Measurements from ENCODE around the gene ROBO1.
"Not testable (repeated sequence)": the region's sequence is repeated elsewhere in the genome, so short reads cannot be mapped to it uniquely, and the experiment has no call there.

The ROBO1 gene

DNA sequence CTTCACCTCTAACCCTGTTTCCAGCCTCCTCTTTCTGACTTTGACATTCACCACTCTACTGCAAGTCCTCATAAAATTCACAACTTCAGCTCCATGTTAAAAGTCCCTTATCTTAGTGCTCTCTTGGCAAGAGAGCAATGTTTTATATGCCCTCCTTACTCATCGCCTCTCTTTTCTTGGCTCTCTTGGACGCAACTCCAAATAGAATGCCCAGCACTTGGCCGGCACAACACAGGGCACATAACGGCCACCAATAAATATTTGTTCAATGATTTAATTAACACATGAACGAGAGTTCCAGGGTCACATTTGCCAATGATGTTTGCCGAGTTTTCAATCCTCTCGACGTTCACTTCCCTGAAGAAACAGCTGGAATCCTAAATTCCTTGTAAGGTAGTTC, 401.4 kb downstream of the ROBO1 start:
- no peak for DNase-seq

DNA sequence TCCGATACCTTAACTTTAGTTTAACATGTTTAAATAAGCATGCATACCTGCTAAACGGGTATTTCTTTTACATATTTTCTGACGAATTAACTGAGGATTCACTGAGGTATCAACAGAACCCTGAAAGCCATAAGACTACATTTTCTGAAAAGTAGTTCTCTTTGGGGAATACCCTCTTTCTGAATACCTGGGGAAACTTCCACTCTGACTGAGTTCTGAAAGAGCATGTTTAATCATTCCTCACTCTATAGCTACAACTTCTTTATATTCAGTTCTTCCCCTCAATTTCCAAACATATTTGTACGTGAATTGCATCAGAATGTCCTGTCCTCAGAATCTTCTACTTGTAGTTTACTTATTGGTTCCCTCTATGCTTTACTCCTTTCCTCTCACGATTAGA, 403.0 kb downstream of the ROBO1 start:
- DNase-seq: no peak

DNA sequence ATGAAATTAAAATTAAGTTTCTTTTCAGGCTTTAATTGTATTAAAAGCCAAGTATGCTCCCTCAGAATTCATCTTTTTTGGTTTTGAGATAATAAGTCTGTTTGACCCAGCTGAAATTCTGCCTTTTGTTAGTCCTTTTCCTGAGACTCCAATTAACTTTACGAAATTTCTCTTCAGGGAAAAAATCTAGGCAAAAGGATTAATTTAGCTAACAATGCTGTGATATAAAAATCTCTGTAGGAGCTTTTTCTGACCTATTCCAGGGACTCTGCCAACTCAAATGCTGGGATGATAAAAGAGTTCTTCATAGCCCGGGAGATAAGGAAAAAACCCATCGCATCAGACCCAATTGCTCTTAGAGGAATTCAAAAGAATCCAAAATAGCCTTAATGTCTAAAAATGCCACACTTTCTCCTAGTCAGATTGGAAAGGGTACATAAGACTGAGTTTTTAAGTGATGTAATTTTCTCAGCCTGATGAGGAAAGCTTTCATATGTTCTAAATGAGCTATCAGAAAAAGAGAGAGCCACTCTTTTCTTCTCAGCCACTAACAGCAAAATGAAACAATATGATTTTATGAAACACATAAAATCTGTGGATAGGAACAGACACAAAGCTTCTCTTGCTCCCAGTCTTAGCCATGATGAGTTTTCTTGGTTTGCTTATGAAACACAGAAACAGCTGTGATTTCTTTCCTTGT, 405.1 kb downstream of the ROBO1 start:
- DNase-seq: no peak

DNA sequence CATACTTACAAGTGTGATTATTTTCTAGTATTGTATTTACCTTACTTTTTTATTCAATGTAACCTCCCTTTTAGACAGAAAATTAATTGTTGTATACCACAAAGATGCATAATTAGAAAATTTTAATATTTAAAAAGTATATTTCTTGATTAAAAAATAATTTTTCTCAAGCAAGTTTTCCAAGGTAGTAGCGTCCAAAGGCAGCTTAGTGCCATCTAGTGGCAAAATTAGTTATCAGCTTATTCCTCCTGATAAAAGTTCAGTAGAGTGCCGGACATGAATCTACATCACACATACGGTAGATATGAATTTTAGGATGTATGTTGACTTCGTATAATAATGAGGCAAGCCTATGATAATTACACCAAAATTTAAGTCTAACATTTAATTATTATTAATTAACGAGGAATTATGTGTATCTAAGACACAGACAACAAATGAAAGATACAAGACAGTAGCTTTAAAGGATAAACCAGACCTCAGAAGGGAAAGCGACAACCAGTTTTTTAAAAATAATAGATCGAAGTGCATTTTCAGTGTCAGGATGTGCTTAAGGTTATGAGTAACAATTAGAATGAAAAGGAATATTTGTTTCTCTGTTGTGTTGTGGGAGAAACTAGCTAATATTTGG, 405.9 kb downstream of the ROBO1 start:
- no peak for DNase-seq

DNA sequence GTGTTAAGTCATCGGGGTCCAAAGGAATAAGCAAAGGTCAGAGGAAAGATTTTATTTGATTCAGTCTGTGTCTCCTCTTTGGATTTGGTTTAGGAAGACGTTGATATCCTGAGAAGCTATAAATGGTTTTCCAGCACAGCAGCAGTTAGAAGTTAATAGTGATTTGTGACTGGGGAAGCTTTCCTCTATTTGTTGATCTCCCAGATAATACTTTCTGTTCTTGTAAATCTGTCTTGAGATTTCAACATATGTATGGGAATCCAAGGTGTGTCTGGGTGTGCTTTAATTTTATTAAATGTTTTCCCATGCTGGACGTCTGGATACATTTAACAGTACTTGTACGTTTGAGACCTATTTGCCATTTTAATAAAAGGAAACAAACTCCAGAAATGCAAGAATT, 409.5 kb downstream of the ROBO1 start:
- no peak for DNase-seq

DNA sequence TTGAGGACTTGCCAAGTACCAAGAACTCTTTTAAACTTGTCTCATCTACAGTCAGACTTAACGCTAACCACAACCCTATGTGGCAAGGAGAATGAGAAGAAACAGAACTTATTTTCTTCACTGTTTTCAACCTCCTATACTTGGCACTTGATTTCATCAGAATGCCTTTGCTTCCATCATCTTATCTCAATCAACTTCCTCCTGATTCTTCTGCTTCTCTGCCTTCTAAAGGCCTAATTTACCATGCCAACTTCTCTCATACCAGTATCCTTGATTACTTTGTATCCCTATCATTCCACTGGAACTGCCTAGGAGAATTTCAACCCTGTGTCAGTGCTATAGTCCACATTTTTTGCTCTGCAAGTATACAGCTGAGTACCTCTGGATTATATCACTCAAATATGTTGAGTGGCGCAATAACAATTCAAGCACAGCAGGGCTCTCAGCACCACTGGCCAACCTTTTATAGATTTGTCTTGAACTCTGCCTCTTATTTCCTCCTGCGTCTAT, 413.6 kb downstream of the ROBO1 start:
- no peak for DNase-seq

DNA sequence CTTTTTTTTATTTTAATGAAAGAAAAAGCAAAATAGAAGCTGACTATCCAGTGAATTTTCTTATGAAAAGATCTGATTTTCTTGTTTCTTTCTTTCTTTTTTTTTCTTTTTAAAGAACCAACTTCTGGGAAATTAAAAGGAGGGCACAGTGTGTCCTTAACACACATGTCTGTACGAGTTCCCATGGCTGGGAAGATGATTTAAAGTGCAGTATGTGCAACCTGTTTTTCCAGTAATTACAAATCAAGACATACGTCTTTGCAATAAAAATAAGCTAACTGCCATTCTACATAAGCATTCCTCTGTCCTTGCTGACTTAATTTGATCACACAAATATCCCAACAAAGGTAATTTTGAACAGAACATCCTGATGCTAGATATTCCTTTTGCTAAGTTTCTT, 416.1 kb downstream of the ROBO1 start:
- no peak for DNase-seq

DNA sequence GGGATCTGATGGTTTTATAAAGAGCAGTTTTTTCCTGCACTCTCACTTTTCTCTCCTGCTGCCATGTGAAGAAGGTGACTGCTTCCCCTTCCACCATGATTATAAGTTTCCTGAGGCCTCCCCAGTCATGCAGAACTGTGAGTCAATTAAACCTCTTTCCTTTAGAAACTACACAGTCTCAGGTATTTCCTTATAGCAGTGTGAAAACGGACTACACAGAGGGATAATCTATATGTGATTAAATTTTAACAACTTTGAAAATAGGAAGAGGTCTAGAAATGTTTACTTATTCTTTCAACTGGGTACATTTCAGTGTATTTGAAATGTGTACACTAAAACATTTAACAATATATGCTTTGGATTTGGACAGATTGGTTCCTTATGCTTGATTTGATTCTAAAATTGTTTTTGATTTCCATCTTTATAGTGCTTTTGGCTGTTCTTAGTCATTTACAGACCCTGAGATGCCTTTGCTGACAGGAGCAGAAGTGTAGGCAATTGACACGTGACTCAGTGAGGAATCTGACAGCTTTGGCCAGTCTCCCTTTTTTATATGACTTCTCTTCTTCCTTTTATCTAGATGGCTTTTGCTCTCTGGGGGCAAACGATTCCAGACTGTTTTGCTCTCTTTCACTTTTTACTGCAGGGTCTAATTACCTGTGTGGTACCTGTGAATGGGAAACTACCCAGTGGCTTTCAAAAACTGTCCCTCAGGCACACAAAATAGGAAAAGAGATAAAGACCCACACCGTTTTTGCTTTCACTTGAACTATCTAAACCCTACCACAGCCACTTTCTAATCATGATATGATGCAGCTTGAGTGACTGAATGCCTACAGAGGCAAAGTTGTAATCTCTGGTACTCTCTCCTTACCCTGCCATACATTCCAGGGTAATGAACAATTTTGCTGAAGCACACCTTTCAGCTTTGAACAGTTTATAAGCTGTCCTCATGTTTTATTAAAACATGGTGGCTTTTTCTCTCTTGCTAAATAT, 422.6 kb downstream of the ROBO1 start:
- no peak for DNase-seq

DNA sequence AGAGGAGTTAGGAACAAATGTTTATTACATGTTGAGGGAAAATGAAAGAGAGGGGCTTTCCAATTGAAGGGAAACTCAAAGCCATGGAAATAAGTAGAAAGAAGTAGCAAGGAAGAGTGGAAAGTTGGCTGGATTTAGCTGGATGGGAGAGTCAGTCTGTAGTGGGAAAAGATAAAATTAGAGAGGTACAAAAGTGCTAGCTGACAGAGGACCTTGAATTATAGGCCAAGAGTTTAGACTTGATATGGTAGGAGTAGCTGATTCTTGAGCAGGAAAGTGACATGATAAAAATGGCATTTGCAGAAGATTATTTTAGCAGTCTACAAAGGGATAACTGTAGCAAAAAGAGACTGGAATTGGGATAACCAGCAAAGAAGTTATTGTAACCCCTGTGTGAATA, 425.8 kb downstream of the ROBO1 start:
- DNase-seq: no peak

DNA sequence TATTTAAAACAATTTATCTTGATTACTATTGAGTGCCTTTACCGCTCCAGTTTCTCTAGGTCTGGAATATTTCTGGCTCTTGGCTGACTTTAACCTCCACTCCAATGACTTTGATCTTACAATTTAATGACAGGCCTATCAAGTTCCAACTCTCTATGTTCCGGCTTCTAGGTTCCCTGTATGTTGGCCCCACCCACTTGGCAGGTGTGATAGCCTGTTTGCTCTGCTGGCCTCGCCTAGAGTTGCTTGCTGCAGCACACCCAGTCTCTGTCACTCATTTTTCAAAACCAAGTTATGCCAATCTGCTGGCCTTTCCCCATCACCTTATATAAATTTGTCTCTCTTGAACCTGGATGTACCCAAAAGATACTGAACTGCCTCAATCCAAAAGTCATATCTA, 428.0 kb downstream of the ROBO1 start:
- no peak for DNase-seq

DNA sequence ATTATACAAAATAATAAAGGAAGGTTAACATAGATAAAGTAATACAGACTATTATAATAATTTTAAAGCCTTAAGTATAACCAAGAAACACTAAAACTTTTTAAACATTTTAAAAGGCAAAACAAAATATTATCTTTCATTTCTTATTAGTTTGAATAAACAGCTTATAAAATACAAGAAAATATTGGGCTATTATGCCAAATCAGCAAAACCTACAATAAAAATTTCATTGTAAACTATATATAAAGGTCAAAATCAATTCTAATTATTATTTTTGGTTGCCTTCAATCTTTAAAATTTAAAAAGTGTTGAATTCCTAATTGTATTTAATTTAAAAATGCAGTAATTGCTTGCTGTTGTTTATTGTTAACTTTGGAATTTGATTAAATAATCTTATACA, 430.0 kb downstream of the ROBO1 start:
- DNase-seq: no peak

DNA sequence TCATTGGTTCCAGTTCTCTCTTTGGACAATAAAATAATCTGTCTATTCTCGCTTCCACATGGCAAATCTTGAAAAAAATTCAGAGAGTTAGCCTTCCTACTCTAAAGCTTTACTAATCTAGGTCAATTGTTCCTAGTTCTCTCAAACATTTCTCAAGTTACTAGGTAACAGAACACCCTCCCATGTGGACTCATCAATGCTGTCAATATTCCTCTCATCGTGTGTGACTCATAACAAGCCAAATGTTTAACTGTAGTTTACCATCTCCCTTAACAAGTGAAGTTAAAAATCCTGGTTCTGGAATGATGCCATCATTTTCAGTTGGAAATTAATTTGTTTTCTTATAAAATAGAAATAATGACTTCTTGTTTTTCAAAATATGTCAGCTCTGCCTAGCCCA, 438.6 kb downstream of the ROBO1 start:
- no peak for DNase-seq

DNA sequence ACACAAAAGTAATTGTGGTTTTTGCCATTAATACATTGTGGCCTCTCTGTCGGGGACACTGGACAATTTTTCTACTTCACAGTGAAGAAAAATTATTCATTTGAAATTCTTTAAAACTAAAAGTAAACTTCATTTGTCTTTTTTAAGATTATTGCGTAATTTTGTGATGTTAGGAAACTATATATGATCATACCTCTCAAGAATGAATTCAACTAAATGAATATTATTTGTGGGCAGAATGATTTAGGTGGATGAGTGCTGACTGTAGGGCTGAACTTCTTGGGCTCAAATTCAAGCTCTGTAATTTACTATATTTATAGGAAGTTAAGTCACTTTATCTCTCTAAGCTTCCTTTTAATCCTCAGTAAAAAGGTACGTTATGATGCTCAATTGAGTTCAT, 441.2 kb downstream of the ROBO1 start:
- DNase-seq: no peak

DNA sequence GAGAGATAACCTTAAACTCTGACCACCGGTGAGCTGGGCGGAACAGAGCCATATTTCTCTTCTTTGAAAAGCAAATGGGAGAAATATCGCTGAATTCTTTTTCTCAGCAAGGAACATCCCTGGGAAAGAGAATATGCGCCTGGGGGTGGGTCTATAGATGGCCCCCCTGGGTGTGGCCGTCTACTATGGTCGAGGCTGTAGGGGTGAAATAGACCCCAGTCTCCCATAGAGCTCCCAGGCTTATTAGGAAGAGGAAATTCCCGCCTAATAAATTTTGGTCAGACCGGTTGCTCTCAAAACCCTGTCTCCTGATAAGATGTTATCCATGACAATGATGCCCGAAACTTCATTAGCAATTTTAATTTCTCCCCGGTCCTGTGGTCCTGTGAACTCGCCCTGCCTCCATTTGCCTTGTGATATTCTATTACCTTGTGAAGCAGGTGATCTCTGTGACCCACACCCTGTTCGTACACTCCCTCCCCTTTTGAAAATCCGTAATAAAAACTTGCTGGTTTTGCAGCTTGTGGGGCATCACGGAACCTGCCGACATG, 441.9 kb downstream of the ROBO1 start:
- DNase-seq: not testable (repeated sequence)

DNA sequence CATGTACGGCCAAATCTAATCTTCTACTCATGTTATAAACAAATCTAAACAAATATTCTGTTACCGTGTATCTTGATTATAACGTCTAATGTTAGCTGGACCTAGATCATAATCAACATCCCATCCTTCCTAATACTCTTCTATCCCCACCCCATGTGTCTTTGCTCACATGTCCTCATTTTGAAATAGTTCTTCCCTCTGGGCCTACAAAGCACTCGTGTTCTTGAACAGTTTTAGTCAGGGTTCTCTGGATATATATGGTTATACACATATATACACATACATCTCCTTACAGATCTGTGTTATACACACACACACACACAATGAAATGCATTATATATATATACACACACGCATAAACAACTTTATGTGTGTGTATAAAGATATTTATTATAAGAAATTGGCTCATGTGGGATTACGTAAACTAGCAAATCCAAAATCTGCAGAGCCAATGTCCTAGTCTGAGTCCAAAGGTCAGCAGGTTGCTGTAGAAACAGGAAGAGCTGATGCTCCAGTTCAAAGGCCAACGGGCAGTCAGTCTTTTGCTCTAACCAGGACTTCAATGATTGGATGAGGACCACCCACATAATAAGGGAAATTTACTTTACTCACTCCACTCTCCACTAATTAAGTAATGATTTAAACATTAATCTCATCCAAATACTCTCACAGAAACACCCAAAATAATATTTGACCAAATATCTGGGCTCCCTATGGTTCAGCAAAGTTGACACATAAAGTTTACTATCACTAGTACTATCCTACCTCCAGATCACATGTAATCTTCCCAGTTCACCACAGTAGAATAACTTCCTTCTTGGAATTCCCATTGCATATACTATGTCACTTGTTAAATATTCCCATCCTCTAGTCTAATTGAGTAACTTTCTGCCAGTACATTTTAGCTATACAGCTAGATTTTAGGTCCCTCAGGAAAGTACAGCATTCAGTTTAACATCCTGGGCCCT, 450.0 kb downstream of the ROBO1 start:
- DNase-seq: no peak

DNA sequence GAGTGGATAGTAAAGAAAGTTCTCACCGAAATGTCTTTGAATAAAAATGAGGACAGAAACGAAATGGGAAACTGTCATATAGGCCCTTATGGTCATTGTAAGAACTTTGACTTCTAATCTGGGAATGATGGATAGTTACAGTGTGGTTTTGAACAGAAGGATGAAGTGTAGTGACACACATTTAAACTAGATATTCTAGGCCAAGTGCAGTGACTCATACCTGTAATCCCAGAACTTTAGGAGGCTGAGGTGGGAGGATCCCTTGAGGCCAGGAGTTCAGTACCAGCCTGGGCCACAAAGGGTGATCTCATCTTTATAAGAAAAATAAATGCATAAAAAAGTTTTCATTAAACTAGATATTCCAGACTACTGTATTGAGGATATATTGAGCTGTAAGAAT, 452.8 kb downstream of the ROBO1 start:
- DNase-seq: no peak

DNA sequence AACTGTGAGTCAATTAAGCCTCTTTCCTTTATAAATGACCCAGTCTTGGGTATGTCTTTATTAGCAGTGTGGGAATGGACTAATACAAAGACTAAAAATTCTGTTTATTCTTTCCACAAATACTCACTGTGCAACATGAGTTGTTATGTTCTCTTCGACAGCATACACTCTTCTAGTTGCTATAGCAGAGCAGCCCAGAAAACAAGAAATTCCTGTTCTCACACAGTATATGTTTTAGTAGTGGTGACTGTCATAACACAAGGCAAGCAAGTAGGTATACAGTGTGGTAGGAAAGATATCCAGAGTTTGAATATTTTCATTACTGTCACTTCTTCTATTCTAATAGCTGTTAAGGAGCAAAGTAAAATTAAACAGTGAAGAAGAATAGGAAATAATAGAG, 453.3 kb downstream of the ROBO1 start:
- no peak for DNase-seq

DNA sequence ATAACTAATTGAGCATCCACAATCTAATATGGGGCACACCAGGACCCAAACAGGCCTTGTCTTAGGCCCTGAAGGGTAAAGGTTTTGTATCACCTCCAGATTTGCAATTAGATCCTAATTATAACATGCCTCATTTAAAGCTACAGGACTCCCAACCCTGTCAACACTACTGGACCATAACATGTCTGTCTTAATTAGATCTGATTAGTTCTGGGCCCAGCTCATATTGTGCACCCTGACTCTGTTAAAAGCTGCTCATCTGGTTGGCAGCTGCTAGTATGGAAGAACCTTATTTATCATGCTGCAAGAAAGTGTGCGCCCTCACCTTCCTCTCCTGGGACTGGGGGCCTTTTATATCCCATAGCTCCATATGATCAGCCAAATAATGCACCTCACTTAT, 457.8 kb downstream of the ROBO1 start:
- no peak for DNase-seq

DNA sequence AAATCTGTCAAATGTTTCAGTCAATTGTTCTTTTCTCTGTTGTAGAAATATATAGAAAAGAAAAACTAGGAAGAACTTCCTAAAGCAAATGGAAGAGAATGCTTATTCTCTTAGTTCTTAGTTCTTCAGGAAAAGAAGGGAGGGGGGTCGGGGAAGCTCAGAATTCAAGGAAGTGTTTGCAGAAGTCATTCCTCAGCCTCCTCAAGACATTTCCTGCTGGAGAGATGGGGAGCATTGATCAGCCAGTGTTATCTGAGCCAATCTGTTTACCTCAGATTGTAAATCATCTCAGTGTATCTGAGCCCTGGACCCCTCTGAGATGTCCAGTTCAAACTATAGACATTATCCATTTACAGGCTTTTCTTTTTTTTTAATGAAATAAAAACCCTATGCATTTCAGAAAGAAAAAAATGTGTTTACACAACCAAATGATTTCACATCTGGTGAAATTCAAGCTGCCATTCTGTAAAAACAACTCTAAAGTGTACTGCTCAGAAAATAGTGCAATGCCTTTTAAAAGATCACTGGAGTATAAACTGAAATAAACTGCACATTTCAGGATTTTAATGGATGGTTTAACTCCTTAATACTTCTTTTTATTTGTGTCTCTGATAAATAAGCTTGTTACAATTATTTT, 460.7 kb downstream of the ROBO1 start:
- no peak for DNase-seq

DNA sequence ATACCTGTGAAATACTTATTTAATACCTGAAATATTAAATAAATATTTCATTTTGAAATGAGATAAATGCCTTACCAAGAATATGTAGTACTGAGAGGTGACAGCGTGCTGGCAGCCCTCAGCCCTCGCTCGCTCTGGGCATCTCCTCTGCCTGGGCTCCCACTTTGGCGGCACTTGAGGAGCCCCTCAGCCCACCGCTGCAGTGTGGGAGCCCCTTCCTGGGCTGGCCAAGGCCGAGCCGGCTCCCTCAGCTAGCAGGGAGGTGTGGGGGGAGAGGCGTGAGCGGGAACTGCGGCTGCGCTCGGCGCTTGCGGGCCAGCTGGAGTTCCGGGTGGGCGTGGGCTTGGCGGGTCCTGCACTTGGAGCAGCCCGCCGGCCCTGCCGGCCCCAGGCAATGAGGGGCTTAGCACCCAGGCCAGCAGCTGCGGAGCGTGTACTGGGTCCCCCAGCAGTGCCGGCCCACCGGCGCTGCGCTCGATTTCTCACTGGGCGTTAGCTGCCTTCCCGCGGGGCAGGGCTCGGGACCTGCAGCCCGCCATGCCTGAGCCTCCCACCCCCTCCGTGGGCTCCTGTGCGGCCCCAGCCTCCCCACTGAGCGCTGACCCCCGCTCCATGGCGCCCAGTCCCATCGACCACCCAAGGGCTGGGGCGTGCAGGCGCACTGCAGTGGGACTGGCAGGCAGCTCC, 467.7 kb downstream of the ROBO1 start:
- DNase-seq: not testable (repeated sequence)

Data from stimulated activated CD4-positive, alpha-beta T cell treated with anti-CD3 and anti-CD28 coated beads, Interleukin-2, amount 100 ng/mL, for 24 hours (primary cell).